ENCODE data around the gene KCNQ1. TPM values are rescaled to one million over a fixed set of nuclear protein-coding genes. Genes with fewer than 3 reads are reported as not detected.

The KCNQ1 gene
- total RNA-seq, 6 donors from 2014 or later: 18.0 to 45.4 (median 32.7) TPM

- Histone ChIP-seq H3K27ac (no peak overlapping the region), H3K27me3 (no peaks in the 10 kb centered on the region), H3K9me3 (no peaks in the 10 kb centered on the region), H3K4me1 (peaks cover 5 to 25% (median 16%) of the 10 kb centered on the region in 4 donors), H3K4me3 (no peak overlapping the region), H3K36me3 (no peaks in the 10 kb centered on the region)
- DNase-seq (peak; percentile 37 to 45), ATAC-seq (ENCODE audit: low FRiP score in 2 of 2) (no peak)
- no peak for TF ChIP-seq POLR2AphosphoS5 (IDR thresholded peaks at IDR 0.05)
- no peak for TF ChIP-seq POLR2A (IDR thresholded peaks at IDR 0.05)
- no peak for TF ChIP-seq EP300 (IDR thresholded peaks at IDR 0.05)
- TF ChIP-seq CTCF (IDR thresholded peaks at IDR 0.05): no peak
- WGBS, 2 donors: 62 to 88% methylated on average over 16 of the region's 16 CpGs
These were observed 109.8 kb downstream of the KCNQ1 start for GRCh38 chr11:2554338-2555207.

DNA sequence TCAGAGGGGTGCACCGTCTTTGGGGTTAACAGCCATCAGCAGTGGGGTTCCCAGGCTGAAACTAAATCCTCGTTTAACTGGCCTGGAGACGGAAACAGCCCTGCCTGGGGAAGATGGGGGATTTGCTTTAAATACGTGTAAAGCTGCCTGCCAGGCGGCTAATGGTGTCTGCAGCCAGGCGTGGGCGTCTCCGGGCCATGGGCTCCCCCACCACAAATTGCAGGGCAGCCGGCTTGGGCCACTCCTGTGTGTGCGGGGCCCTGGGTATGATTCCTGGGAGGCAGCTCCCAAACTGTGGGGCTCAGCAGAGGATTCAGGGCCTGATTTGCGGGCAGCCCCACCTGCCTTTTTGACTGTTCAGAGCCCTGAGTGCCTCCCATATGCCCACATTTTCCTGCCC, 110.5 kb downstream of the KCNQ1 start:
- Histone ChIP-seq H3K27ac (no peak overlapping the region), H3K4me1 (peaks cover 5 to 28% (median 17%) of the 10 kb centered on the region in 4 donors), H3K27me3 (no peaks in the 10 kb centered on the region), H3K36me3 (no peaks in the 10 kb centered on the region), H3K9me3 (no peaks in the 10 kb centered on the region), H3K4me3 (no peak overlapping the region)
- ATAC-seq (ENCODE audit: low FRiP score in 2 of 2) (no peak), DNase-seq (peak in 1 of 2 donors; percentile 49)
- no peak for TF ChIP-seq CTCF (IDR thresholded peaks at IDR 0.05)
- no peak for TF ChIP-seq EP300 (IDR thresholded peaks at IDR 0.05)
- TF ChIP-seq POLR2AphosphoS5 (IDR thresholded peaks at IDR 0.05): no peak
- no peak for TF ChIP-seq POLR2A (IDR thresholded peaks at IDR 0.05)
- WGBS, 2 donors: 84% methylated on average over 10 to 11 of the region's 11 CpGs

GRCh38 chr11:2555891-2556290, 111.1 kb downstream of the KCNQ1 start:
- ATAC-seq (ENCODE audit: low FRiP score in 2 of 2): no peak
- TF ChIP-seq POLR2AphosphoS5 (IDR thresholded peaks at IDR 0.05) (no peak), EP300 (IDR thresholded peaks at IDR 0.05) (no peak)
- peak in 1 of 2 donors; percentile 46 for DNase-seq

GRCh38 chr11:2557381-2557780, 112.6 kb downstream of the KCNQ1 start:
- Histone ChIP-seq H3K27ac (no peak overlapping the region), H3K4me1 (peaks cover 5 to 28% (median 17%) of the 10 kb centered on the region in 4 donors), H3K4me3 (no peak overlapping the region), H3K36me3 (no peaks in the 10 kb centered on the region), H3K27me3 (no peaks in the 10 kb centered on the region), H3K9me3 (no peaks in the 10 kb centered on the region)
- WGBS, 2 donors: 96 to 100% methylated on average over 4 of the region's 4 CpGs
- no peak for DNase-seq
- no peak for ATAC-seq (ENCODE audit: low FRiP score in 2 of 2)
- TF ChIP-seq POLR2A (IDR thresholded peaks at IDR 0.05) (no peak), POLR2AphosphoS5 (IDR thresholded peaks at IDR 0.05) (no peak), EP300 (IDR thresholded peaks at IDR 0.05) (no peak), CTCF (IDR thresholded peaks at IDR 0.05) (no peak)

More at GRCh38 chr11:2555891-2556290, 111.1 kb downstream of the KCNQ1 start:
- no peaks in the 10 kb centered on the region for H3K9me3 ChIP-seq
- 83 to 92% methylated on average over 7 to 12 of the region's 12 CpGs for WGBS, 2 donors
- no peak overlapping the region for H3K27ac ChIP-seq
- H3K4me3 ChIP-seq: no peak overlapping the region
- H3K36me3 ChIP-seq: no peaks in the 10 kb centered on the region
- H3K4me1 ChIP-seq: peaks cover 5 to 28% (median 17%) of the 10 kb centered on the region in 4 donors
- H3K27me3 ChIP-seq: no peaks in the 10 kb centered on the region

DNA sequence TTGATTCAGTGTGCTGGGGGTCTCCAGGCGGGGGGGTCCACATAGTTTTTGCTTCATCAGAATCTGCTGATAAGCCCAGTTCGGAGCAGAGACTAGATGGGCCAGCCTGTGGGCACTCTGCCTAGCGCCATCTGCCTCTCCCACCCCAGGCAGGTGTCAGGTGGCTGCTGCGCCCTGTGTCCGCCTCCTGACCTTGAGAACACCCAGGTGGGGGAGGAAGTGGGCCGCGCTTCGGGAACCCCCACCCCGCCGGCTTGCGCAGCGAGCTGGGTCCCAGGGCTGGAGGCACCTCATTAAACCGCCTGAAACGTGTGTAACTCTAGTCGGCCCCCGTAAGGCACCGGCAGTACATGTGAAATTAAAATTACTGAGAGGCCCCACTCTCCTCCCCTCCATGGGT, 113.6 kb downstream of the KCNQ1 start:
- no peak for ATAC-seq (ENCODE audit: low FRiP score in 2 of 2)
- H3K27ac ChIP-seq: no peak overlapping the region
- whole genome bisulfite sequencing, 2 donors: 80 to 89% methylated on average over 14 to 17 of the region's 17 CpGs
- no peak overlapping the region for H3K4me3 ChIP-seq
- no peak for TF ChIP-seq EP300 (IDR thresholded peaks at IDR 0.05)
- H3K4me1 ChIP-seq: peaks cover 5 to 26% (median 17%) of the 10 kb centered on the region in 4 donors
- DNase-seq: peak in 1 of 2 donors; percentile 68
- H3K36me3 ChIP-seq: no peaks in the 10 kb centered on the region
- H3K27me3 ChIP-seq: no peaks in the 10 kb centered on the region
- no peaks in the 10 kb centered on the region for H3K9me3 ChIP-seq

Measured in upper lobe of left lung (tissue), 6 donors.